H9 (cell line): ENCODE data around the gene SLMAP. TPM values are rescaled to one million over a fixed set of nuclear protein-coding genes. Genes with fewer than 3 reads are reported as not detected.

Experiments
- DNase-seq: peaks from one replicate; pipeline ENCODE4 v3.0.0-alpha.2; 2017
- H2AFZ ChIP-seq: one replicate; pipeline ENCODE4 v1.6.1; 2013; ENCODE audit warnings: mild to moderate bottlenecking, low read length, control low read depth, moderate library complexity
- H2AK5ac ChIP-seq: 2 replicates; pipeline ENCODE4 v1.6.1; 2013; ENCODE audit warnings: low read length, control low read depth, mixed read lengths; ENCODE audit not compliant: insufficient read length
- H2BK120ac ChIP-seq: one replicate; pipeline ENCODE4 v1.6.1; 2013; ENCODE audit warnings: low read depth, mild to moderate bottlenecking, low read length, control low read depth, inconsistent platforms; ENCODE audit not compliant: poor library complexity, severe bottlenecking
- H2BK12ac ChIP-seq: 2 replicates; pipeline ENCODE4 v1.6.1; 2013; ENCODE audit warnings: low read length, control low read depth, mixed read lengths, low read depth; ENCODE audit not compliant: insufficient read length
- H2BK15ac ChIP-seq: 2 replicates; pipeline ENCODE4 v1.6.1; 2013; ENCODE audit warnings: low read depth, low read length, control low read depth
- H2BK20ac ChIP-seq: one replicate; pipeline ENCODE4 v1.6.1; 2013; ENCODE audit warnings: low read depth, mild to moderate bottlenecking, low read length, control low read depth, inconsistent platforms; ENCODE audit not compliant: poor library complexity, severe bottlenecking
- H2BK5ac ChIP-seq: 2 replicates; pipeline ENCODE4 v1.6.1; 2013; ENCODE audit warnings: low read length, control low read depth, mixed read lengths; ENCODE audit not compliant: insufficient read length
- H3K14ac ChIP-seq: 2 replicates; pipeline ENCODE4 v1.6.1; 2013; ENCODE audit warnings: low read length, control low read depth; ENCODE audit not compliant: insufficient read depth
- H3K18ac ChIP-seq: 2 replicates; pipeline ENCODE4 v1.6.1; 2013; ENCODE audit warnings: low read depth, mild to moderate bottlenecking, mixed read lengths, low read length, control low read depth; ENCODE audit not compliant: insufficient read length
- H3K23ac ChIP-seq: 2 replicates; pipeline ENCODE4 v1.6.1; 2013; ENCODE audit warnings: low read length, control low read depth, mixed read lengths, low read depth; ENCODE audit not compliant: insufficient read length
- H3K23me2 ChIP-seq: 2 replicates; pipeline ENCODE4 v1.6.1; 2013; ENCODE audit warnings: low read depth, mild to moderate bottlenecking, mixed read lengths, low read length, control low read depth; ENCODE audit not compliant: insufficient read length, poor library complexity, severe bottlenecking
- H3K27ac ChIP-seq: 2 replicates; pipeline ENCODE4 v1.5.1; 2013; ENCODE audit warnings: low read length, control low read depth, mixed read lengths, low read depth; ENCODE audit not compliant: insufficient read length
- H3K27me3 ChIP-seq: 2 replicates; pipeline ENCODE4 v1.6.1; 2013; ENCODE audit warnings: low read length, control low read depth, inconsistent platforms; ENCODE audit not compliant: insufficient read depth
- H3K4ac ChIP-seq: 2 replicates; pipeline ENCODE4 v1.6.1; 2013; ENCODE audit warnings: low read depth, mild to moderate bottlenecking, control low read depth, inconsistent platforms, low read length, moderate library complexity
- H3K4me1 ChIP-seq: 2 replicates; pipeline ENCODE4 v1.6.1; 2013; ENCODE audit warnings: low read length, control low read depth, inconsistent platforms; ENCODE audit not compliant: insufficient read depth
- H3K4me2 ChIP-seq: 2 replicates; pipeline ENCODE4 v1.6.1; 2013; ENCODE audit warnings: low read length, control low read depth, mixed read lengths; ENCODE audit not compliant: insufficient read length, insufficient read depth
- H3K56ac ChIP-seq: 2 replicates; pipeline ENCODE4 v1.6.1; 2013; ENCODE audit warnings: low read depth, mild to moderate bottlenecking, mixed read lengths, low read length, control low read depth; ENCODE audit not compliant: insufficient read length
- H3K79me1 ChIP-seq: 2 replicates; pipeline ENCODE4 v1.6.1; 2013; ENCODE audit warnings: low read depth, mild to moderate bottlenecking, moderate library complexity, low read length, control low read depth, inconsistent platforms; ENCODE audit not compliant: insufficient read depth, poor library complexity, severe bottlenecking
- H3K79me2 ChIP-seq: 2 replicates; pipeline ENCODE4 v1.6.1; 2013; ENCODE audit warnings: low read length, control low read depth, inconsistent platforms; ENCODE audit not compliant: insufficient read depth
- H3K9ac ChIP-seq: 2 replicates; pipeline ENCODE4 v1.6.1; 2013; ENCODE audit warnings: low read length, control low read depth, mixed read lengths; ENCODE audit not compliant: insufficient read length; ENCODE audit errors: extremely low read depth
- H3K9me3 ChIP-seq: one replicate; pipeline ENCODE4 v1.6.1; 2013; ENCODE audit warnings: low read depth, low read length, inconsistent platforms; ENCODE audit not compliant: control insufficient read depth
- H3T11ph ChIP-seq: one replicate; pipeline ENCODE4 v1.6.1; 2013; ENCODE audit warnings: mild to moderate bottlenecking, low read length, control low read depth, inconsistent platforms
- H4K20me1 ChIP-seq: one replicate; pipeline ENCODE4 v1.6.1; 2013; ENCODE audit not compliant: control insufficient read depth, insufficient read length, insufficient read depth
- H4K5ac ChIP-seq: 2 replicates; pipeline ENCODE4 v1.6.1; 2013; ENCODE audit warnings: low read depth, mild to moderate bottlenecking, mixed read lengths, low read length, control low read depth; ENCODE audit not compliant: insufficient read length
- H4K8ac ChIP-seq: replicated peaks from 2 replicates; pipeline ENCODE4 v1.6.1; 2013; ENCODE audit warnings: low read length, control low read depth, mixed read lengths, low read depth; ENCODE audit not compliant: insufficient read length
- H4K91ac ChIP-seq: 2 replicates; pipeline ENCODE4 v1.6.1; 2013; ENCODE audit warnings: low read depth, mild to moderate bottlenecking, moderate library complexity, mixed read lengths, low read length, control low read depth; ENCODE audit not compliant: insufficient read length
- H3K27ac Mint-ChIP-seq, 3 experiments: 2 replicates in 2 of 3; 3 replicates in 1 of 3; pipeline ENCODE4 v1.8.0; 2020 to 2021; ENCODE audit warnings: mixed read lengths in 3 of 3, mild to moderate bottlenecking in 1 of 3, moderate library complexity in 1 of 3
- H3K27me3 Mint-ChIP-seq: 2 replicates; pipeline ENCODE4 v1.8.0; 2021; ENCODE audit warnings: low read depth, mild to moderate bottlenecking, moderate library complexity, mixed read lengths
- H3K36me3 Mint-ChIP-seq, 3 experiments: 2 replicates in 2 of 3; 3 replicates in 1 of 3; pipeline ENCODE4 v1.8.0; 2020 to 2021; ENCODE audit warnings: low read depth in 3 of 3, mixed read lengths in 3 of 3; ENCODE audit not compliant: insufficient read depth in 1 of 3
- H3K4me1 Mint-ChIP-seq, 2 experiments: 2 replicates each; pipeline ENCODE4 v1.8.0; 2020; ENCODE audit warnings: mixed read lengths in 2 of 2
- H3K4me3 Mint-ChIP-seq, 2 experiments: 2 replicates in 1 of 2; 3 replicates in 1 of 2; pipeline ENCODE4 v1.8.0; 2020 to 2021; ENCODE audit warnings: mild to moderate bottlenecking in 2 of 2, mixed read lengths in 2 of 2, moderate library complexity in 1 of 2
- H3K9me3 Mint-ChIP-seq, 2 experiments: 2 replicates in 1 of 2; 3 replicates in 1 of 2; pipeline ENCODE4 v1.8.0; 2020; ENCODE audit warnings: mild to moderate bottlenecking in 2 of 2, mixed read lengths in 2 of 2, moderate library complexity in 1 of 2
- CTCF ChIP-seq: fragments of 200-600 bp; sonication (generic); conservative IDR thresholded peaks from 3 replicates; pipeline ENCODE4 v1.8.0; 2021; ENCODE audit warnings: antibody characterized with exemption, mild to moderate bottlenecking
- WGBS: extraction: QIAGEN DNeasy Blood & Tissue Kit; methylation state at CpG from one replicate; pipeline ENCODE4 v1.1.7; 2013; ENCODE audit warnings: missing lambda C conversion rate, low lambda C conversion rate, mixed read lengths; ENCODE audit not compliant: insufficient read length; ENCODE audit errors: extremely low coverage; 5-methylcytosine and 5-hydroxymethylcytosine counted together
- total RNA-seq: library from RNA; stranded (reverse); gene quantifications from 2 replicates; pipeline ENCODE4 v1.2.1, GENCODE V29; 2021

Gene SLMAP
- total RNA-seq, 1 experiment from 2014 or later = 65.1 TPM

DNA sequence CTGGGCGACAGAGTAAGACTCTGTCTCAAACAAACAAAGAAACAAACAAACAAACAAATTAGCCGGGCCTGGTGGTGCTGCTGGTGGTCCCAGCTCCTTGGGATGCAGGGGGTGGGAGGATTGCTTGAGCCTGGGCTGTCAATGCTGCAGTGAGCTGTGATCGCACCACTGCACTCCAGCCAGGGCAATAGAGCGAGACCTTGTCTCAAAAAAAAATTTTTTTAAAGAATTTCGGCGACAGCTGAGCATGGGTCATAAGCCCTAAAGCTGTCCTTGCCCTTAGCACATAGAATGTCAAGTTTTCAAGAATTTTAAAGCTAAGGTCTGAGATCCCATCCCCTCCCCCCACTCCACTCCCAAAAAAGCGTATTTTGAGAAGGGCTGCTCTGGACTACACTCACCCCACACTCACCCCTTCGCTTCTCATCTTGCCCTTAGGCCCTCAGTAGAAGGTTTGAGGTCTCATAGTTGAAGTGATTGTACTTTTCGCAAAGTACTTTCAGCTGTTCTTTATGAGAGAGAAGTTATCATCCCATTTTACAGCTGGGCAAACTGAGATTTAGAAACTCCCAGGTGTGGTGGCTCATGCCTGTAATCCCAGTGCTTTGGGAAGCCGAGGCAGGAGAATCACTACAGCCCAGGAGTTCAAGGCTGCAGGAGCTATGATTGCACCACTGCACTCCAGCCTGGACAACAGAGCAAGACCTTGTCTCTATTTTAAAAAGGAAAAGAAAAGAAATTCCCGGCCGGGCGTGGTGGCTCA, 217.8 kb downstream of the SLMAP start:
- no peaks in the 10 kb centered on the region for H3K9me3 Mint-ChIP-seq
- no peak for TF ChIP-seq CTCF
- DNase-seq = no peak
- Histone ChIP-seq H3K9me3 (no peaks in the 10 kb centered on the region), H3K27ac (no peak overlapping the region), H2BK15ac (no peak overlapping the region), H2BK5ac (no peak overlapping the region), H3K56ac (no peak overlapping the region), H2BK20ac (no peak overlapping the region), H3K27me3 (no peaks in the 10 kb centered on the region), H4K20me1 (no peaks in the 10 kb centered on the region), H3K18ac (no peak overlapping the region), H3K23ac (no peak overlapping the region), H2AK5ac (no peak overlapping the region), H3K79me1 (no peaks in the 10 kb centered on the region), H3K4ac (no peak overlapping the region), H3T11ph (no peak overlapping the region), H3K79me2 (no peaks in the 10 kb centered on the region), H3K9ac (no peak overlapping the region), H4K91ac (no peak overlapping the region), H3K4me2 (no peak overlapping the region), H4K8ac (no peak overlapping the region), H2BK120ac (no peak overlapping the region), H3K23me2 (no peaks in the 10 kb centered on the region), H2AFZ (no peak overlapping the region), H3K14ac (no peak overlapping the region), H3K4me1 (no peaks in the 10 kb centered on the region; the same call in 1 of the 2 replicates), H4K5ac (no peak overlapping the region), H2BK12ac (no peak overlapping the region)
- WGBS = no CpG with 5 or more reads among the region's 13 CpGs
- no peaks in the 10 kb centered on the region; a peak in 1 of 7 replicates for H3K36me3 Mint-ChIP-seq
- no peak overlapping the region for H3K4me3 Mint-ChIP-seq
- no peaks in the 10 kb centered on the region for H3K27me3 Mint-ChIP-seq
- no peak overlapping the region for H3K27ac Mint-ChIP-seq
- peaks cover 24 to 29% of the 10 kb centered on the region in 2 experiments for H3K4me1 Mint-ChIP-seq
